ENCODE results near the gene TXNDC8. TPM values are rescaled to one million over a fixed set of nuclear protein-coding genes. Genes with fewer than 3 reads are reported as not detected.
A peak's percentile ranks its signal among the peaks of the same experiment; 100 is the strongest.

Gene TXNDC8
- total RNA-seq, 1 experiment from 2014 or later, result not detected

DNA sequence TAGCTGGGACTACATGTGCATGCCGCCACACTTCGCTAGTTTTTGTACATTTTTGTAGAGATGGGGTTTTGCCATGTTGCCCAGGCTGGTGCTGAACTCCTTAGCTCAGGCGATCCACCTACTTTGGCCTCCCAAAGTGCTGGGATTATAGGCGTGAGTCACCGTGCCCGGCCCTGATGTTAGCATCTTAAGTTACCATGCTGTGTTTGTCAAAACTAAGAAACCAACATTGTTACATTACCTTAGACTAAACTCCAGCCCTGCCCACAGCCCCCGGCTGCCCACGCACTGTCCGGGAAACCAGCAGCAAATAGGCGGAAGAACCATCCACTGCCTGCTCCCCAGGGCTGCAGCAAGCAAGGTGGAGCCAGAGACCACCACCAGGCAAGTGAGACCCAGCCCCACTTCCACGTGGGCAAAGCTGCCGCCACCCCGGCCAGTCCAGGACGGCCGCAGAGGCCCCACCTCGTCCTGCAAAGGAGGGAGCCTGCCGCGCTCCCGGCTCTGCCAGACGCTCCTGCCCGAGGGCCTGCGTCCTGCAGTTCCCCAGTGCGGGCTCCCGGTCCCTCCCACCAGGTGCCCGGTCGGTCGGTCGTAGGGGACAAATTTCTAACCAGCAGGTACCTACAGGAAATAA, 45.6 kb downstream of the TXNDC8 start:
- Mint-ChIP-seq H3K27ac (ENCODE audit: low read depth, unreplicated experiment) (no peak overlapping the region), H3K36me3 (ENCODE audit: insufficient read depth, unreplicated experiment) (no peaks in the 10 kb centered on the region), H3K4me1 (ENCODE audit: insufficient read depth, unreplicated experiment) (peaks cover 12% of the 10 kb centered on the region), H3K9me3 (ENCODE audit: unreplicated experiment) (no peaks in the 10 kb centered on the region), H3K4me3 (ENCODE audit: unreplicated experiment) (no peak overlapping the region), H3K27me3 (ENCODE audit: insufficient read depth, unreplicated experiment) (no peaks in the 10 kb centered on the region)
- CTCF ChIA-PET, result no interaction called here
- no TSS peak for BruUV-seq (replicated peaks)
- peak; percentile 57 for DNase-seq (ENCODE audit: unreplicated experiment)
- TF ChIP-seq, protein P1, sequence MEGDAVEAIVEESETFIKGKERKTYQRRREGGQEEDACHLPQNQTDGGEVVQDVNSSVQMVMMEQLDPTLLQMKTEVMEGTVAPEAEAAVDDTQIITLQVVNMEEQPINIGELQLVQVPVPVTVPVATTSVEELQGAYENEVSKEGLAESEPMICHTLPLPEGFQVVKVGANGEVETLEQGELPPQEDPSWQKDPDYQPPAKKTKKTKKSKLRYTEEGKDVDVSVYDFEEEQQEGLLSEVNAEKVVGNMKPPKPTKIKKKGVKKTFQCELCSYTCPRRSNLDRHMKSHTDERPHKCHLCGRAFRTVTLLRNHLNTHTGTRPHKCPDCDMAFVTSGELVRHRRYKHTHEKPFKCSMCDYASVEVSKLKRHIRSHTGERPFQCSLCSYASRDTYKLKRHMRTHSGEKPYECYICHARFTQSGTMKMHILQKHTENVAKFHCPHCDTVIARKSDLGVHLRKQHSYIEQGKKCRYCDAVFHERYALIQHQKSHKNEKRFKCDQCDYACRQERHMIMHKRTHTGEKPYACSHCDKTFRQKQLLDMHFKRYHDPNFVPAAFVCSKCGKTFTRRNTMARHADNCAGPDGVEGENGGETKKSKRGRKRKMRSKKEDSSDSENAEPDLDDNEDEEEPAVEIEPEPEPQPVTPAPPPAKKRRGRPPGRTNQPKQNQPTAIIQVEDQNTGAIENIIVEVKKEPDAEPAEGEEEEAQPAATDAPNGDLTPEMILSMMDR (IDR thresholded peaks at IDR 0.05; ENCODE audit: unreplicated experiment), result no peak
- intact Hi-C loops (cut with micrococcal nuclease), result no loop called here
- POLR2A ChIA-PET, result interaction anchor here (1.8 to 2.2 kb wide), 2 partner anchors 8 to 35 kb away, joined by 13 to 21 read pairs; partner anchors contain the start of gene TXN

DNA sequence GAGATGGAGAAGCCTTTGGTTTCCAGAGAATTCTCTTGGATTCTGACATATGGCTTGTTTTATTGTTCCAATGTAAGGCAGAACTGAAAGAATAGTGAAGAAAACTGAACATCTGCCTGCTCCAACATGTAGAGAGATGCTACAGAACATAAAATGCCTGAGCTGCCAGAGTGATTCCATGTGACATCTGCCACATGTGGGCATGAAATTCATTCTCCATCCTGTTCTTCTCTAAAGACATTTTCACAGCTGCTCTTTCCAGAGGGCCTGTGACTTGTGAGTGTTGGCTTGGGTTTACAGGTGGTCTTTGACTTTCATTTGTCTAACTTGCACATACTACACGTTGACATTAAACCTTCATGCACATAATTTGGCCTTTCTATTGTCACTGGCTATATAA, 47.7 kb downstream of the TXNDC8 start:
- ChIA-PET POLR2A (interaction anchor here (0.6 to 0.9 kb wide), 2 partner anchors 33 to 115 kb away, joined by 3 to 5 read pairs; no protein-coding TSS in a partner anchor), CTCF (no interaction called here)
- no peaks in the 10 kb centered on the region for H3K36me3 Mint-ChIP-seq (ENCODE audit: insufficient read depth, unreplicated experiment)
- DNase-seq (ENCODE audit: unreplicated experiment), result no peak
- H3K27me3 Mint-ChIP-seq (ENCODE audit: insufficient read depth, unreplicated experiment), result no peaks in the 10 kb centered on the region
- intact Hi-C loops (cut with micrococcal nuclease), result no loop called here
- H3K27ac Mint-ChIP-seq (ENCODE audit: low read depth, unreplicated experiment), result no peak overlapping the region
- no peaks in the 10 kb centered on the region for H3K9me3 Mint-ChIP-seq (ENCODE audit: unreplicated experiment)
- no peak overlapping the region for H3K4me3 Mint-ChIP-seq (ENCODE audit: unreplicated experiment)
- TF ChIP-seq, protein P1 (IDR thresholded peaks at IDR 0.05; ENCODE audit: unreplicated experiment), result no peak
- H3K4me1 Mint-ChIP-seq (ENCODE audit: insufficient read depth, unreplicated experiment), result peaks cover 18% of the 10 kb centered on the region
- BruUV-seq (replicated peaks), result no TSS peak

DNA sequence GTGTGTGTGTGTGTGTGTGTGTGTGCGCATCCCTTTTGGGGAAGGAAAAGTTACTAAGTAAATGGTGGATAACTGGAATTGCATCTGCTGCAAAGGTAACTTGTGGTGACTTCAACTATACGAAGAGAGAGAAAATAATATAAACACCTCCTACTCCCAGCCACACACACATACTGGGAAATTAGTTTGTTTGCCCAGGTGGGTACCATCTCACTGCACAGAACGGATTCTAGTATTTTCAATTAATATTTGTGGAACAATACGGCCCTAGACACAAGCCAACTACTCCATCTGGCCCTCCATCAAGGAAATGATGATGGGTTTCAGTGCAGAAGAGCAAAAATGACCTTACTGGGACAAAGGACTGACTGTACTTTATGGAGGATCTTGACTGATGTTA, 49.2 kb downstream of the TXNDC8 start:
- BruUV-seq (replicated peaks), result no TSS peak
- TF ChIP-seq, protein P1 (IDR thresholded peaks at IDR 0.05; ENCODE audit: unreplicated experiment), result no peak
- DNase-seq (ENCODE audit: unreplicated experiment), result no peak
- Mint-ChIP-seq H3K27me3 (ENCODE audit: insufficient read depth, unreplicated experiment) (no peaks in the 10 kb centered on the region), H3K4me3 (ENCODE audit: unreplicated experiment) (no peak overlapping the region), H3K27ac (ENCODE audit: low read depth, unreplicated experiment) (no peak overlapping the region), H3K9me3 (ENCODE audit: unreplicated experiment) (no peaks in the 10 kb centered on the region), H3K36me3 (ENCODE audit: insufficient read depth, unreplicated experiment) (no peaks in the 10 kb centered on the region), H3K4me1 (ENCODE audit: insufficient read depth, unreplicated experiment) (peaks cover 21% of the 10 kb centered on the region)
- ChIA-PET POLR2A (interaction anchor here (0.7 to 3.4 kb wide), 3 partner anchors 31 to 1064 kb away, joined by 3 to 28 read pairs (median 8); partner anchors contain the start of gene TXN), CTCF (no interaction called here)
- intact Hi-C loops (cut with micrococcal nuclease), result no loop called here

DNA sequence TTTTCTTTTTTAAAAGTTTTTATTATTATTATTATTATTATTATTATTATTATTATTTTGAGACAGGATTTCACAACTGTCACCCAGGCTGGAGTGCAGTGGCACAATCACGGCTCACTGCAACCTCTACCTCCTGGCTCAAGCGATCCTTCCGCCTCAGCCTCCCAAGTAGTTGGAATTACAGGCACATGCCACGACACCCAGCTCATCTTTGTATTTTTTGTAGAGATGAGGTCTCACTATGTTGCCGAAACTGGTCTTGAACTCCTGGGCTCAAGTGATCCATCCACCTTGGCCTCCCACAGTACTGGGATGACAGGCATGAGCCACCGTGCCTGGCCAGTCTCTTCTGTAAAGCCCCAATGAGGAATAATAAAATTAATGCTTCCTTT, 50.4 kb downstream of the TXNDC8 start:
- no peak for DNase-seq (ENCODE audit: unreplicated experiment)
- BruUV-seq (replicated peaks), result no TSS peak
- H3K4me3 Mint-ChIP-seq (ENCODE audit: unreplicated experiment), result no peak overlapping the region
- H3K27me3 Mint-ChIP-seq (ENCODE audit: insufficient read depth, unreplicated experiment), result no peaks in the 10 kb centered on the region
- POLR2A ChIA-PET, result interaction anchor here (2.1 to 3.4 kb wide), 2 partner anchors 30 to 64 kb away, joined by 8 to 28 read pairs; partner anchors contain the start of gene TXN
- CTCF ChIA-PET, result interaction anchor here (0.6 to 0.7 kb wide), 2 partner anchors 362 to 367 kb away, joined by 3 read pairs; no protein-coding TSS in a partner anchor
- intact Hi-C loops (cut with micrococcal nuclease), result no loop called here
- H3K9me3 Mint-ChIP-seq (ENCODE audit: unreplicated experiment), result no peaks in the 10 kb centered on the region
- H3K27ac Mint-ChIP-seq (ENCODE audit: low read depth, unreplicated experiment), result no peak overlapping the region
- TF ChIP-seq, protein P1 (IDR thresholded peaks at IDR 0.05; ENCODE audit: unreplicated experiment), result no peak
- no peaks in the 10 kb centered on the region for H3K36me3 Mint-ChIP-seq (ENCODE audit: insufficient read depth, unreplicated experiment)
- H3K4me1 Mint-ChIP-seq (ENCODE audit: insufficient read depth, unreplicated experiment), result peaks cover 18% of the 10 kb centered on the region

All from MCF 10A (cell line).